Activated T-helper 2 cell treated with anti-CD3 and anti-CD28 coated beads, Interferon-gamma antibody, Interleukin-2, Interleukin-4, amounts not matched to agents 10 μg/mL and 5 μg/mL and 100 μg/mL, durations not matched to agents 14 hours and 24 hours and 36 hours (primary cell): ENCODE measurements around the gene SPAAR. TPM values are rescaled to one million over a fixed set of nuclear protein-coding genes. Genes with fewer than 3 reads are reported as not detected.
"Not testable (repeated sequence)": the region's sequence is repeated elsewhere in the genome, so short reads cannot be mapped to it uniquely, and the experiment has no call there.

Experiments
- DNase-seq: peaks from one replicate; pipeline ENCODE4 v3.0.0; 2021; ENCODE audit warnings: low spot score
- H3K27ac Mint-ChIP-seq: one replicate; pipeline ENCODE4 v1.8.0; 2021; ENCODE audit warnings: mixed read lengths
- H3K27me3 Mint-ChIP-seq: one replicate; pipeline ENCODE4 v1.8.0; 2021; ENCODE audit warnings: low read depth, mixed read lengths
- H3K36me3 Mint-ChIP-seq: one replicate; pipeline ENCODE4 v1.8.0; 2021; ENCODE audit warnings: low read depth, mixed read lengths
- H3K4me1 Mint-ChIP-seq: one replicate; pipeline ENCODE4 v1.8.0; 2021; ENCODE audit warnings: low read depth, mixed read lengths
- H3K4me3 Mint-ChIP-seq: one replicate; pipeline ENCODE4 v1.8.0; 2021; ENCODE audit warnings: low read depth, mild to moderate bottlenecking, moderate library complexity, mixed read lengths
- H3K9me3 Mint-ChIP-seq: one replicate; pipeline ENCODE4 v1.8.0; 2021; ENCODE audit warnings: mixed read lengths
- intact Hi-C: fragments of 100-400 bp; cut with micrococcal nuclease; formaldehyde crosslinking; loops from one replicate; pipeline ENCODE4 v1.15.1; 2023
- total RNA-seq: library from RNA; stranded (reverse); gene quantifications from 2 replicates; pipeline ENCODE4 v1.2.3, GENCODE V29; 2022

The SPAAR gene
- total RNA-seq, 1 donor from 2014 or later = not detected

- Mint-ChIP-seq H3K4me1 (peaks cover 3% of the 10 kb centered on the region), H3K27ac (no peak overlapping the region), H3K9me3 (no peaks in the 10 kb centered on the region), H3K36me3 (no peaks in the 10 kb centered on the region), H3K4me3 (no peak overlapping the region), H3K27me3 (peaks cover 6% of the 10 kb centered on the region)
- intact Hi-C loops = no loop called here
- DNase-seq = no peak
These were observed 9.5 kb downstream of the SPAAR start for GRCh38 chr9:35918780-35919179.

- intact Hi-C loops = no loop called here
- peaks cover 6% of the 10 kb centered on the region for H3K27me3 Mint-ChIP-seq
- H3K4me1 Mint-ChIP-seq = peaks cover 8% of the 10 kb centered on the region
These were observed 10.1 kb downstream of the SPAAR start for GRCh38 chr9:35919212-35920008.

DNA sequence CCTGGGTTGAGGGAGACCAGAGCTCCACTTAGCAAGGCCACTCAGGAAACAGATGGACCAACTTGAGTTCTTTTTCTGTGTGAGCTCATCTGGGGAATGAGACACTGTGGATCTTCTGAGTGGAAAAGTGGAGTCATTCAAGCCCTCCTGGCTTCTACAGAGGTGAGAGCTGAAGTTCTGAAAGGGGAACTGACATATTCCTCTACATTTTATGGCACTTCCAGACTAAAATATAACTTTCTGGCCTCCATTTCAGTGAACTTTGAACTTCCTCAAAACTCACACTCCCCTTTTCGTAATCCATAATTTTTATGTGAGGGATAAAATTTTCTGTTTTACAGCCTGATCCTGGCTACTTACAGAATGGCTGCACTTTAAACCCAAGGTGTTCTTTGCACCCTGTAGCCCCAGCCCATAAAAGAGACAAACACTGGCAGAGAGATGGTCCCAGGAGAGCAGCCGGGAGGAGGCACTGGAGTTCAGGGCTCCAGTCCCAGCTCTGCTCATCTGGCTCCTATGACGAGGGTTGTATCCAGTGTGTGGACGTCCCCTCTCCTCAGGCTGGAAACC lies 10.8 kb downstream of the SPAAR start:
- Mint-ChIP-seq H3K36me3 (no peaks in the 10 kb centered on the region), H3K9me3 (no peaks in the 10 kb centered on the region), H3K27me3 (peaks cover 6% of the 10 kb centered on the region), H3K4me3 (no peak overlapping the region), H3K27ac (no peak overlapping the region), H3K4me1 (peaks cover 10% of the 10 kb centered on the region)
- intact Hi-C loops = no loop called here
- DNase-seq = no peak

More at GRCh38 chr9:35919212-35920008, 10.1 kb downstream of the SPAAR start:
- H3K36me3 Mint-ChIP-seq = no peaks in the 10 kb centered on the region
- no peak overlapping the region for H3K4me3 Mint-ChIP-seq
- H3K9me3 Mint-ChIP-seq = no peaks in the 10 kb centered on the region
- H3K27ac Mint-ChIP-seq = no peak overlapping the region
- DNase-seq = no peak

DNA sequence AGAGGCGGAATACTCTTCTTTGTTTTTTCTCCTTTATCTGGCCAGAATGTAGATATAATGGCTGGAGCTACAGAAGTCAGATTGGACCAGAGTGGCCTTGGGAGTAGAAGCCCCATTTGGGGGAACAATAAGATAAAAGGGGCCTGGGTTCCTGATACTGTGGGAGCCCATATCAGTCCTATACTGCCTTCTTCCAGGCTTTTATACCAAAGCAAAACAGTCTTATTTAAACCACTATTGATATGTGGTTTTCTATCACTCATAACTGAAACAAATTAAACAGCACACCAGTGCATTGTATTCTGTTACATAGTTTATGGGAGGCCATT lies 14.3 kb downstream of the SPAAR start:
- Mint-ChIP-seq H3K36me3 (no peaks in the 10 kb centered on the region), H3K27me3 (peaks cover 17% of the 10 kb centered on the region), H3K27ac (no peak overlapping the region), H3K9me3 (no peaks in the 10 kb centered on the region), H3K4me3 (no peak overlapping the region), H3K4me1 (peaks cover 10% of the 10 kb centered on the region)
- no peak for DNase-seq
- intact Hi-C loops = no loop called here

- H3K4me3 Mint-ChIP-seq = no peak overlapping the region
- intact Hi-C loops = loop anchor here (1.0 to 2.0 kb wide), 2 partner anchors 9 to 13 kb away; no protein-coding TSS in a partner anchor
These were observed 14.9 kb downstream of the SPAAR start for GRCh38 chr9:35923927-35924763.

GRCh38 chr9:35928591-35929452 lies 19.5 kb downstream of the SPAAR start:
- intact Hi-C loops = no loop called here
- Mint-ChIP-seq H3K4me3 (no peak overlapping the region), H3K9me3 (no peaks in the 10 kb centered on the region), H3K27ac (no peak overlapping the region), H3K36me3 (no peaks in the 10 kb centered on the region), H3K27me3 (peaks cover 28% of the 10 kb centered on the region), H3K4me1 (peaks cover 21% of the 10 kb centered on the region)
- no peak for DNase-seq

More at GRCh38 chr9:35923927-35924763, 14.9 kb downstream of the SPAAR start:
- H3K36me3 Mint-ChIP-seq = no peaks in the 10 kb centered on the region
- DNase-seq = no peak
- H3K4me1 Mint-ChIP-seq = peaks cover 10% of the 10 kb centered on the region
- H3K27me3 Mint-ChIP-seq = peaks cover 21% of the 10 kb centered on the region
- no peaks in the 10 kb centered on the region for H3K9me3 Mint-ChIP-seq
- no peak overlapping the region for H3K27ac Mint-ChIP-seq

DNA sequence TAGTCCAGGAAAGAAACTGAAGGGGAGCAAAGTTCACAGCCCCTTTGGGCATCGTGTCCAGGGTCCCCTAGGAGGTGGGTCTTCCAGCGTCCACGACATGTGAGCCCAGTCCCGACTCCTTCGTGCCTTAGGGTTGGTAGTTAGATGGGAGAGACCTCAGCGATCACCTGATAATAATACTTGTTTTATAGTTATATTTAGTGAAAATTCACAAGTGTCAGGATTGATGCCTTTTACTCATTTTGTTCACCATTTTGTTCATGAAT lies 20.1 kb downstream of the SPAAR start:
- intact Hi-C loops = no loop called here
- DNase-seq = no peak
- peaks cover 17% of the 10 kb centered on the region for H3K4me1 Mint-ChIP-seq
- H3K27me3 Mint-ChIP-seq = peaks cover 28% of the 10 kb centered on the region
- no peak overlapping the region for H3K27ac Mint-ChIP-seq
- H3K36me3 Mint-ChIP-seq = no peaks in the 10 kb centered on the region
- H3K9me3 Mint-ChIP-seq = no peaks in the 10 kb centered on the region
- H3K4me3 Mint-ChIP-seq = no peak overlapping the region

DNA sequence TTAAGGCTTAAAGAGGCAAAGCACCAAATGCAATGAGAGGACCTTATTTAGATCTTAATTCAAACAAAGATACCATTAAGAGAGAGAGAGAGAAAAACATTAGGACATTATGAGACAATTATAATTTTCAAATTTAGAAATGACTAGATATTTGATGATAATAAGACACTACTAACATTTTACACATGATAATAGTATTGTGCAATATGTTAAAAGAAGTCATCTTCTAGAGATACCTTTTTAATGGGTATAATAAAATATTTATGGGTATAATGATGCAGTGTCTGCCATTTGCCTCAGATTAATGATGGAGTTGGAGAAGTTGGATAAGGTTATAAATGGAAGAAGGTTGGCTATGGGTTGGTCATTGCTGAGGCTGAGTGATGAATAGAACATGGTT lies 21.2 kb downstream of the SPAAR start:
- DNase-seq = no peak
- intact Hi-C loops = no loop called here
- Mint-ChIP-seq H3K9me3 (no peaks in the 10 kb centered on the region), H3K4me1 (peaks cover 14% of the 10 kb centered on the region), H3K27ac (no peak overlapping the region), H3K36me3 (no peaks in the 10 kb centered on the region), H3K27me3 (peaks cover 28% of the 10 kb centered on the region), H3K4me3 (no peak overlapping the region)

DNA sequence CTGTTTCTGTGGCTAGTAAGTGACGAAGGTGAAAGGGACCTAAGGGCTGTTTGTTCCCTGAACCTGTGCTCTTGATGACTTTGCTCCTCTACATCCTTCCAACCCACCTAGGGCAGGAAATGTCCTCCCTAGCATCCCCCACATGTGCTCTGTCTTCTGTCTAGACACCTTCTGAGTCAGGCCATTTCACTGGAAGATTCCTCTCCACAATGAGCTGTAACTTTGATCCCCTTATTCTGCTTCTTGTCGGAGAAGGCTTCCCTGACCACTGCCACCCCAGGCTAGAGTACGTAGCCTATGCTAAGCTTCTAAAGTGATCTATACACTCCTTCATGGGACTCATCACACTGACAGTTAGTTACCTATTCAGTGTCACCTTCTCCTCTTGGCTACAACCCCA lies 21.7 kb downstream of the SPAAR start:
- intact Hi-C loops = no loop called here
- Mint-ChIP-seq H3K27me3 (peaks cover 28% of the 10 kb centered on the region), H3K36me3 (no peaks in the 10 kb centered on the region), H3K9me3 (no peaks in the 10 kb centered on the region), H3K4me3 (no peak overlapping the region), H3K27ac (no peak overlapping the region), H3K4me1 (peaks cover 14% of the 10 kb centered on the region)
- no peak for DNase-seq

- no peak overlapping the region for H3K27ac Mint-ChIP-seq
- H3K27me3 Mint-ChIP-seq = peaks cover 17% of the 10 kb centered on the region
- H3K4me3 Mint-ChIP-seq = no peak overlapping the region
- peaks cover 5% of the 10 kb centered on the region for H3K36me3 Mint-ChIP-seq
- H3K9me3 Mint-ChIP-seq = peaks cover 8% of the 10 kb centered on the region
- intact Hi-C loops = loop anchor here (1.0 kb wide), 2 partner anchors 8 to 21 kb away; no protein-coding TSS in a partner anchor
- H3K4me1 Mint-ChIP-seq = peaks cover 19% of the 10 kb centered on the region
- DNase-seq = no peak
These were observed 23.4 kb downstream of the SPAAR start for GRCh38 chr9:35932735-35933134.

DNA sequence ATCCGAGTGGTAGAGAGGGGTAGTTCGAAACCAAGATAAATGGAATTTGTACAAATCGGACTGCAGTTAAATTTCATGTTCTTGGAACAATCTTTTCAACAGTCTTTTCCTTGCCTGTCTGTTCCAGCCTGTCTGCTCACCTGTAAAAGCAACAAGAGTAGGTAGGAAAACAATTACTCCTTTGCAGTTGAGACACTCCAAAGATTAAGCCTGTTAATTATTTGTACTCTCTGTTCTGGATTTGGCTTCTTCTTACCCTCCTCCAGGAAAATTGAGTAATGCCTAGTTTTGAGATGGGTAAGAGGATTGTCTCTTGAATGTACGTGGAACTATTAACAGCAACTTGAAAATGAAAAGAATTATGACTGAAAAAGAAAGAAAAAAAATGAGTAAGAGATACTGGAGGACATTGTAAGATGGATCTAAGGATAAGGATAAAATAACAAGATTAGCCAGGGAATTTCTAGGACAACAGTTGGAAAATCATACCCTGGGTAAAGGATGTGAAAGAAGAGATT lies 24.3 kb downstream of the SPAAR start:
- peak overlapping the region; percentile 15 for H3K27ac Mint-ChIP-seq
- H3K27me3 Mint-ChIP-seq = peaks cover 17% of the 10 kb centered on the region
- intact Hi-C loops = loop anchor here (1.0 kb wide), 2 partner anchors 9 to 22 kb away; no protein-coding TSS in a partner anchor
- H3K9me3 Mint-ChIP-seq = peaks cover 8% of the 10 kb centered on the region
- H3K4me1 Mint-ChIP-seq = peaks cover 19% of the 10 kb centered on the region
- DNase-seq = no peak
- no peak overlapping the region for H3K4me3 Mint-ChIP-seq
- H3K36me3 Mint-ChIP-seq = peaks cover 5% of the 10 kb centered on the region

- H3K27me3 Mint-ChIP-seq = peaks cover 14% of the 10 kb centered on the region
- DNase-seq, H3K36me3 Mint-ChIP-seq, intact Hi-C loops, H3K9me3 Mint-ChIP-seq, H3K4me3 Mint-ChIP-seq: not testable (repeated sequence)
- H3K4me1 Mint-ChIP-seq = peaks cover 20% of the 10 kb centered on the region
- peak overlapping the region; percentile 15 for H3K27ac Mint-ChIP-seq
These were observed 24.8 kb downstream of the SPAAR start for GRCh38 chr9:35934069-35934468.
